HL-60 (cell line): ENCODE results near the gene ZFYVE26.

Source experiments
- GABPA ChIP-seq: IDR thresholded peaks from 2 replicates; pipeline ENCODE4 v1.6.1; 2012; ENCODE audit warnings: low read depth
- POLR2AphosphoS5 ChIP-seq: IDR thresholded peaks from 2 replicates; pipeline ENCODE4 v1.6.1; 2012; ENCODE audit warnings: low read depth
- SPI1 ChIP-seq: IDR thresholded peaks from 2 replicates; pipeline ENCODE4 v1.6.1; 2012; ENCODE audit warnings: low read depth, mild to moderate bottlenecking, borderline replicate concordance
- TF ChIP-seq, protein P1 (sequence below): IDR thresholded peaks from 2 replicates; pipeline ENCODE4 v1.6.1; 2012; ENCODE audit warnings: low read depth; ENCODE audit not compliant: insufficient replicate concordance
- TF ChIP-seq, protein P2 (sequence below): IDR thresholded peaks from one replicate; pipeline ENCODE4 v1.5.1; 2011; ENCODE audit warnings: low read length, control low read depth, inconsistent platforms; ENCODE audit not compliant: insufficient read depth

DNA sequence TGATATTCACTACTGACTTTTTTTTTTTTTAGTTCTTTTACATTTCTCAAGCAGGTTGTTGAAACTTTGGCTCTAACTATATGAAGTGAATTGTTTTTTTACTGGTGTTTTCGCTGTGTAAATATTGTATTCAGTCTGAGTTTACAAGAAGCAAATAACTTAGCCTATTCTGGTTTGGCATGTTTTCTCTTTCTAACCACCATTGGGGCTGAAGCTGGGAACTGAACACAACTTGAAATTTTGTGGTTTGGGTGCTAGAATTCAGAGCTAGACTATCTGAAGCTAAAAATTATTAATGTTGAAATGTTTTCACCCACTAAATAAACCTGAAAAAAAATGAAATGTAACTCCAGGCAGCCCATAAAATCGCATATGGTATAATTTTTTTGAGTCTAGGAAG, 40.4 kb upstream of the ZFYVE26 start:
- TF ChIP-seq, protein P1, sequence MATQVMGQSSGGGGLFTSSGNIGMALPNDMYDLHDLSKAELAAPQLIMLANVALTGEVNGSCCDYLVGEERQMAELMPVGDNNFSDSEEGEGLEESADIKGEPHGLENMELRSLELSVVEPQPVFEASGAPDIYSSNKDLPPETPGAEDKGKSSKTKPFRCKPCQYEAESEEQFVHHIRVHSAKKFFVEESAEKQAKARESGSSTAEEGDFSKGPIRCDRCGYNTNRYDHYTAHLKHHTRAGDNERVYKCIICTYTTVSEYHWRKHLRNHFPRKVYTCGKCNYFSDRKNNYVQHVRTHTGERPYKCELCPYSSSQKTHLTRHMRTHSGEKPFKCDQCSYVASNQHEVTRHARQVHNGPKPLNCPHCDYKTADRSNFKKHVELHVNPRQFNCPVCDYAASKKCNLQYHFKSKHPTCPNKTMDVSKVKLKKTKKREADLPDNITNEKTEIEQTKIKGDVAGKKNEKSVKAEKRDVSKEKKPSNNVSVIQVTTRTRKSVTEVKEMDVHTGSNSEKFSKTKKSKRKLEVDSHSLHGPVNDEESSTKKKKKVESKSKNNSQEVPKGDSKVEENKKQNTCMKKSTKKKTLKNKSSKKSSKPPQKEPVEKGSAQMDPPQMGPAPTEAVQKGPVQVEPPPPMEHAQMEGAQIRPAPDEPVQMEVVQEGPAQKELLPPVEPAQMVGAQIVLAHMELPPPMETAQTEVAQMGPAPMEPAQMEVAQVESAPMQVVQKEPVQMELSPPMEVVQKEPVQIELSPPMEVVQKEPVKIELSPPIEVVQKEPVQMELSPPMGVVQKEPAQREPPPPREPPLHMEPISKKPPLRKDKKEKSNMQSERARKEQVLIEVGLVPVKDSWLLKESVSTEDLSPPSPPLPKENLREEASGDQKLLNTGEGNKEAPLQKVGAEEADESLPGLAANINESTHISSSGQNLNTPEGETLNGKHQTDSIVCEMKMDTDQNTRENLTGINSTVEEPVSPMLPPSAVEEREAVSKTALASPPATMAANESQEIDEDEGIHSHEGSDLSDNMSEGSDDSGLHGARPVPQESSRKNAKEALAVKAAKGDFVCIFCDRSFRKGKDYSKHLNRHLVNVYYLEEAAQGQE = no peak
- TF ChIP-seq, protein P2, sequence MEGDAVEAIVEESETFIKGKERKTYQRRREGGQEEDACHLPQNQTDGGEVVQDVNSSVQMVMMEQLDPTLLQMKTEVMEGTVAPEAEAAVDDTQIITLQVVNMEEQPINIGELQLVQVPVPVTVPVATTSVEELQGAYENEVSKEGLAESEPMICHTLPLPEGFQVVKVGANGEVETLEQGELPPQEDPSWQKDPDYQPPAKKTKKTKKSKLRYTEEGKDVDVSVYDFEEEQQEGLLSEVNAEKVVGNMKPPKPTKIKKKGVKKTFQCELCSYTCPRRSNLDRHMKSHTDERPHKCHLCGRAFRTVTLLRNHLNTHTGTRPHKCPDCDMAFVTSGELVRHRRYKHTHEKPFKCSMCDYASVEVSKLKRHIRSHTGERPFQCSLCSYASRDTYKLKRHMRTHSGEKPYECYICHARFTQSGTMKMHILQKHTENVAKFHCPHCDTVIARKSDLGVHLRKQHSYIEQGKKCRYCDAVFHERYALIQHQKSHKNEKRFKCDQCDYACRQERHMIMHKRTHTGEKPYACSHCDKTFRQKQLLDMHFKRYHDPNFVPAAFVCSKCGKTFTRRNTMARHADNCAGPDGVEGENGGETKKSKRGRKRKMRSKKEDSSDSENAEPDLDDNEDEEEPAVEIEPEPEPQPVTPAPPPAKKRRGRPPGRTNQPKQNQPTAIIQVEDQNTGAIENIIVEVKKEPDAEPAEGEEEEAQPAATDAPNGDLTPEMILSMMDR = no peak
- TF ChIP-seq POLR2AphosphoS5 (no peak), SPI1 (no peak), GABPA (no peak)
